ENCODE data around the gene ATP2B3. TPM values are rescaled to one million over a fixed set of nuclear protein-coding genes. Genes with fewer than 3 reads are reported as not detected.

Gene ATP2B3
- total RNA-seq (2022; extraction: Qiagen RNA extraction; ENCODE audit: low read depth) = 0.06 to 0.15 TPM (median 0.10 TPM) in 4 of 5 replicates, not detected in the other

DNA sequence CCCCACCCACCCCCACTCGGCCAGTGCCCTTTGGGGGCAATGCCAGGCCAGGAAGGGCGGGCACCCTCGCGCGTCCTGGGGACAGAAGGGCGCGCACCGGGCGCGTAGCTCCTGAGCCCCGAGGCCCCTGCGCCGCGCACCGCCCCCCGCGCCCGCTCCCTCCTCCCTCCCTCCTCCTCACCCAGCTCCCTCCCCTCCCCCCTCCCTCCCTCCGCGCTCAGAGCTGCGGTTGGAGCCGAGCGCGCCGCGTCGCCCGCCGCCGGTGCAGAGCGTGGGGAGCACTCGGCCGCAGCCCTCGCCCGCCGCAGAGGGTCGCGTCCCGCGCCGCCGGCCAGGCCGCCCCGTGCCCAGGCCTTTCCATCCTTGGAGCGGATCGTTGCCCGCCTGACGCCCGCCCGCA is at the start of gene ATP2B3:
ATP2B3 (plus strand) TSS at position 220 of the 400 bp plus-strand sequence. CDS start 18,606 bp downstream, outside the sequence.

DNA sequence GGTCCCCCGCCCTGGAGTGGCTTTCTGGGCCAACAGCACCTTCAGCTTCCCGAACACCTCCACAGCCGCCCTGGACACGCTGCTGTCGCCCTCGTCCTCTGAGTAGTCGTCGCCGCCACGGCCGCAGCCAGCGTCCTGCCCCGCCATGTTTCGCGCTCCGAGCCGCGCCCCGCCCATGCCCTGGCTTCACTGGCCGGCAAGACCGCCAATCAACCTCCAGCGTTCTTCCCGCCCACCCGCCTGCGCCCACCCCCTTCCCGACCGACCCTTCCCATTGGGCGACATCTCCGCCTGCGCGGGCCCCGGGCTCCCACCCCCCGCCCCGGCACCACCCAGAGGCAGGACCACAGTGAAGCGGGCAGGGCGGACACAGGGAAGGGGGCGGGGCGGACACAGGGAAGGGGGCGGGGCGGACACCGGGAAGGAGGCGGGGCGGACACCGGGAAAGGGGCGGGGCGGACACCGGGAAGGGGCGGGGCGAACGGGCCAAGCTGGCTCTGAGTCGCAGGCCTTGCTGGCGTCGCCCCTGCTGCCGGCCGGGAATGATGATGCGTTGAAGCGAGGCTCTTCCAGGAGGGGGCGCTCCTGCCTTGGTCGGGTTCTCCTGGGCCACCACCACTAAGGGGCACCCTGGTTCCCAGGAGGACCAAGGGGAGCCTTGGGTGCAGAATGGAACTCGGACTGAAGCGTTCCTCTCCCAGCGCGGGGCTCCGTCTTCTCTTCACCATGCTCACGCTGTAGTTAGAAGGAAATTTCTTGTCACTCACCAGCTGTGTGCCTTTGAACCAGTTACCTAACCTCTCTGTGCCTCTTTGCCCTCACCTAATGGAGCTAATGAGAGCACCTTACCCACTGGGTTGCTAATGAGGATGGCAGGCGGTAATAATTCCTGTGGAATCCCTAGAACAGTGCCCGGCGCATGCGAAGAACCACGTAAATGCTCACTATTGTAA is 46.8 kb upstream of the ATP2B3 start, which contains the start of gene HAUS7:
HAUS7 (minus strand) TSS at position 166 of the 953 bp plus-strand sequence; CDS start at position 147, 19 bp downstream.

DNA sequence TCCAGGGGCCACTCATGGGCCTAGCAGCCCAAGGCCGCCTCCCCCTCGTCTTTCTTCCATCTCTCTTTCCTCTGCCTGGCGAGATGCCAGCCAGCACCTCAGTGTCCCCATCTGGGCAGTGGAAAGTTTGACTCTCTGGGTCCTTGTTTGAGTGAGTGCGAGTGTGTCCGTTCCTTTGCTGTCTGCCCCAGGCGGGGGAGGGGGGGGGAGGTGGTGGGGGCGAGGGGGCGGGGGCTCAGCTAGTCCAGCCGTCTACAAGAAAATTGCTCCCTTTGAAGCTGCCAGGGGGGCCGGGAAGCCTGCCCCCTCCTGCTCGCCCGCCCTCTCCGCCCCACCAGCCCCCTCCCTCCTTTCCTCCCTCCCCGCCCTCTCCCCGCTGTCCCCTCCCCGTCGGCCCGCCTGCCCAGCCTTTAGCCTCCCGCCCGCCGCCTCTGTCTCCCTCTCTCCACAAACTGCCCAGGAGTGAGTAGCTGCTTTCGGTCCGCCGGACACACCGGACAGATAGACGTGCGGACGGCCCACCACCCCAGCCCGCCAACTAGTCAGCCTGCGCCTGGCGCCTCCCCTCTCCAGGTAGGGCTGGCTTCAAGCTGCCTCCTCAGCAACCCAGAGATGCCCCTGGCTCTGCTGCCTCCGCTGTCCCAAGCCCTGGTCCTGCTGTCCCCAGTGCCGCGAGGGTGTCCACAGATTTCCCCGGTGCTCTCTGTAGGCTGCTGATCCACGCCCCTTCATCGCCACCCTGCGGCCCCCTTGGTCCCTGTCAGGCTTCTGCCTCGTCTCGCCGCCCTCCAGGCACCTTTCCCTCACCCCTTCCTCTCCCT is 22.7 kb upstream of the ATP2B3 start, which contains the start of gene BGN:
BGN (plus strand) TSS at position 440 of the 821 bp plus-strand sequence. CDS start 9,652 bp downstream, outside the sequence.

DNA sequence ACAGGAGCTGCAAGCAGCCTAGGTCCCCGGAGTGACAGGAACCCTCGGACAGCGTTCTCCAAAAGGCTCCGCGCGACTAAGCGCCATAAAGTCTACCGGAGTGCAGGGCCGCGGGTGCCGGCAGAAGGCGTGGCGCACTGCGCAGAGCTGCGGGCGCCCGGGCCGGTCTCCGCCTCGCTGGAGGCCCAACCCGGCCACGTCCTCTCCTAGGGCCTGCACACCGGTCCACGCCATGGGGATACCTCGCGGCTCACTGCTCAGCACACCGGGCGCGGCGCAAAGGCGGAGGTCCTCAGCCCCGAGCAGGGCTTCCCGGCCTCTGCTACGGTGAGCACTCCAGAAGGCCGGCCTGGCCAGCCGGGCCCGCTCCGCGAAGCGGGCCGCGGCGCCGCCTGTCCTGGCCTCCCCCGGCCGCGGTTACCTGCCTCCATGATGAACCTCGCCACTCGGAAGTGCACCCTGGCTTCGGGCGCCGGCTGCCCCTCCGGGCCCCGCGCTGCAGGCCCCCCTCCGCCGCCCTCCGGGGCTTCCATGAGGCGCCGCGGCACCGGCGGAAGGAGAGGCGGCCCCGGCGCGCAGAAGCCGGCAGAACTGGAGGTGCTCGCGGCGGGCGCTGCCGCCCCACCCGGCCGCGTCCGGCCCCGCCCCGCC is 81.2 kb downstream of the ATP2B3 start, which contains the start of gene CCNQ:
CCNQ (minus strand) TSS at position 599 of the 651 bp plus-strand sequence; CDS start at position 533, 66 bp downstream.

Other genes starting within 250 kb of the ATP2B3 start
- not detected in 5 replicates for gene PNMA6F, start 195.9 kb upstream of the ATP2B3 start, total RNA-seq (2022; extraction: Qiagen RNA extraction; ENCODE audit: low read depth)
- gene ZNF275, start 183.5 kb upstream of the ATP2B3 start, total RNA-seq (2022; extraction: Qiagen RNA extraction; ENCODE audit: low read depth) = 4.3 to 6.0 TPM (median 5.5 TPM) in 5 replicates
- not detected in 5 replicates for gene PNMA6E, start 116.3 kb upstream of the ATP2B3 start, total RNA-seq (2022; extraction: Qiagen RNA extraction; ENCODE audit: low read depth)
- 0.31 to 0.62 TPM (median 0.50 TPM) in 5 replicates for gene ZFP92, start 106.2 kb upstream of the ATP2B3 start, total RNA-seq (2022; extraction: Qiagen RNA extraction; ENCODE audit: low read depth)
- gene TREX2, start 71.6 kb upstream of the ATP2B3 start, total RNA-seq (2022; extraction: Qiagen RNA extraction; ENCODE audit: low read depth) = 0.67 to 1.8 TPM (median 1.6 TPM) in 5 replicates
- gene HAUS7, start 47.1 kb upstream of the ATP2B3 start, total RNA-seq (2022; extraction: Qiagen RNA extraction; ENCODE audit: low read depth) = 55.8 to 60.1 TPM (median 57.6 TPM) in 5 replicates
- 0.07 TPM in 1 of 5 replicates, not detected in the others for gene BGN, start 22.7 kb upstream of the ATP2B3 start, total RNA-seq (2022; extraction: Qiagen RNA extraction; ENCODE audit: low read depth)
- gene CCNQ, start 81.5 kb downstream of the ATP2B3 start, total RNA-seq (2022; extraction: Qiagen RNA extraction; ENCODE audit: low read depth) = 37.3 to 57.1 TPM (median 54.5 TPM) in 5 replicates
- gene DUSP9, start 129.6 kb downstream of the ATP2B3 start, total RNA-seq (2022; extraction: Qiagen RNA extraction; ENCODE audit: low read depth) = 0.89 to 2.1 TPM (median 1.4 TPM) in 5 replicates
- 0.16 to 2.0 TPM (median 0.49 TPM) in 4 of 5 replicates, not detected in the other for gene PNCK, start 156.2 kb downstream of the ATP2B3 start, total RNA-seq (2022; extraction: Qiagen RNA extraction; ENCODE audit: low read depth)
- 8.8 to 12.5 TPM (median 9.8 TPM) in 5 replicates for gene SLC6A8, start 170.3 kb downstream of the ATP2B3 start, total RNA-seq (2022; extraction: Qiagen RNA extraction; ENCODE audit: low read depth)
- 376 to 420 TPM (median 389 TPM) in 5 replicates for gene BCAP31, start 206.7 kb downstream of the ATP2B3 start, total RNA-seq (2022; extraction: Qiagen RNA extraction; ENCODE audit: low read depth)
- 2.1 to 3.9 TPM (median 3.7 TPM) in 5 replicates for gene ABCD1, start 207.2 kb downstream of the ATP2B3 start, total RNA-seq (2022; extraction: Qiagen RNA extraction; ENCODE audit: low read depth)
- gene PLXNB3, start 246.6 kb downstream of the ATP2B3 start, total RNA-seq (2022; extraction: Qiagen RNA extraction; ENCODE audit: low read depth) = 1.7 to 5.0 TPM (median 3.0 TPM) in 5 replicates